NCI-H1105 (cell line): ENCODE results near the gene ADGRF4.
"Not testable (repeated sequence)": the region's sequence is repeated elsewhere in the genome, so short reads cannot be mapped to it uniquely, and the experiment has no call there.

Source experiments
- DNase-seq: peaks from one replicate; lab custom pipeline; 2025; lab: John Stamatoyannopoulos, UW

Gene ADGRF4

DNA sequence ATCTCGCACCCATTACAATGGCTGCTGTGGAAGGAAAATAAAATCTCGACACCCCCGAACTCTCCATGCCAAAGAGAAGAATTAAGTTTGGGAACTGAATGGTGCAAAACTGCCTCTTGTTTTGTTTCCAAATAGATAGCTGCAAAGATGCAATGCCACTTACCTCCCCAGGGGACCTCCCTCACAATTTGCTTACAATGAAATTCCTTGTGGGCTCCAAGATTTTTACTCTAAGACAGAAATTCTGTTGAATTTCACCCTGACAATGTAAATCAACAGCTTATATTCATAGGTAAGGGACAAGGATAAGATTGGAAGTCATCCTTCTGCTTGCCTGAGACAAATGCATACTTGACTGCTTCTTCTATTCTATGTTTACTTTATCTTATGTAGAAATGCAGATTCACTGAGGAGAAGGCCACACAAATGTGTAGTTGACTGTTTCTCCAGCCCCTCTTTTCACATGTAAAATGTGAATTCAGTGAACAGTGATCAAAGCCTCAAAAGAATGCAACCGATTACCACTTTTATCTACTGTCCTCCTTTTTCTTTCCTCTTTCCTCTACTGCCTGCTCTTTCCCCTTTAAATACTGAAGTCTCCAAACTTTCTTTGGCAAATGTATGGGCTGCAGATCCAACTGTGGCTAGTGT, 36.6 kb downstream of the ADGRF4 start:
- DNase-seq, result no peak

- DNase-seq, result no peak
Observed at GRCh38 chr6:47736083-47736700, 37.8 kb downstream of the ADGRF4 start.

DNA sequence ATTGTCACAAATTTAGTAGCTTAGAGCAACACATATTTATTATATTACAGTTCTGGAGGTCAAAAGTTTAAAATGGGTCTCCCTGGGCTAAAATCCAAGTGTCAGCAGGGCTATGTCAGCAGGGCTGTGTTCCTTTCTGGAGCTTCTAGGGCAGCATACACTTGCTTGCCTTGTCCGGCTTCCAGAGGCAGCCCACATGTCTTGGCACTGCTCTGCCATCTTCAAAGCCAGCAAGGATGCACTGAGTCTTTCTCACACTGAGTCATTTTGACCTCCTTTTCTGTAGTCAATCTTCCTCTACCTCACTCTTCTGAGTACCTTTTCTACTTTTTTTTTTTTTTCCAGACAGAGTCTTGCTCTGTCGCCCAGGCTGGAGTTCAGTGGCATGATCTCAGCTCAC, 39.0 kb downstream of the ADGRF4 start:
- no peak for DNase-seq

- DNase-seq, result no peak
Observed at GRCh38 chr6:47740714-47741113, 42.3 kb downstream of the ADGRF4 start.

DNA sequence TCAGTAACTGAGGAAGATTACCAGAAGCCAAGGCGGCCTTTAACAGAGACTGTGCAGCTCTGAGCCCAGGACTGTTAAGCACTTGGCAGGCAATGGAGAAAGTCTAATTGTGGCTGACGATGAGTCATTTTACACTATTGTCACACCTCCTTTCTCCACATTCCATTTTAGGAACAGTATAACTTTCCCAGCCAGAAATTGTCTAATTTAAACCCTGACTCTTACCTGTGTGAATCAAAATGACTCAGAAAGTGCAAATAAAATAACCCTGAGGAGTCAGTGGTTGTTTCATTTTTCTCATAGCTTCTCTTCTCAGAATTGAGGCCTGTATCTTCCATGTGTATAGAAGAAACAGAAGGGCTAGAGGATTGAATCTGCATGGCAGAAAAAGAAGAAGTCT, 43.4 kb downstream of the ADGRF4 start:
- no peak for DNase-seq

GRCh38 chr6:47743744-47744143, 45.4 kb downstream of the ADGRF4 start:
- no peak for DNase-seq

DNA sequence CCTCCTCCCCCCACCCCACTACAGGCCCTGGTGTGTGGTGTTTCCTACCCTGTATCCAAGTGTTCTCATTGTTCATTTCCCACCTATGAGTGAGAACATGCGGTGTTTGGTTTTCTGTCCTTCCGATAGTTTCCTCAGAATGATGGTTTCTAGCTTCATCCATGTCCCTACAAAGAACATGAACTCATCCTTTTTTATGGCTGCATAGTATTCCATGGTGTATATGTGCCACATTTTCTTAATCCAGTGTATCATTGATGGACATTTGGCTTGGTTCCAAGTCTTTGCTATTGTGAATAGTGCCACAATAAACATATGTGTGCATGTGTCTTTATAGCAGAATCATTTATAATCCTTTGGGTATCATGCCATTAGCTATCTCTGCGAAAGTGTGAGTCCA, 46.9 kb downstream of the ADGRF4 start:
- not testable (repeated sequence) for DNase-seq

GRCh38 chr6:47749757-47750156, 51.4 kb downstream of the ADGRF4 start:
- no peak for DNase-seq

DNA sequence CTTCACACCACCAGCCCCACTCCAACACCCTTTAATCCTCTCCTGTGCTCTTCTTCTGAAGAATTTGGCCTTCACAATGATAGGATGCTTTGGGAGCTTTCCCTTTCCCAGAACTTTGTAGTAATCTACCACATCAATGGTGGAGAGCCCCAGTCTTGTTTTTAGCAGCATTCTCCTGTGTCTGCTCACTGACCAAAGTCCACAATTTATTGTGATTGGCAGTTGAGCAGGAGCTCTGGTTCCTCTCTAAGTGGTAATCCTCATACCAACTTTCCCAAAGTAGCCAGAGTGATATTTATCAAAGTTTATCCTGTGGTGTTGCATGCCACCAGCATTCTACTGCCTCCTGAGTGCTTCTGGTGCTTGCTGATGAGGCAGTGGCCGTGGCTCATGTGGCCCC, 54.4 kb downstream of the ADGRF4 start:
- no peak for DNase-seq

DNA sequence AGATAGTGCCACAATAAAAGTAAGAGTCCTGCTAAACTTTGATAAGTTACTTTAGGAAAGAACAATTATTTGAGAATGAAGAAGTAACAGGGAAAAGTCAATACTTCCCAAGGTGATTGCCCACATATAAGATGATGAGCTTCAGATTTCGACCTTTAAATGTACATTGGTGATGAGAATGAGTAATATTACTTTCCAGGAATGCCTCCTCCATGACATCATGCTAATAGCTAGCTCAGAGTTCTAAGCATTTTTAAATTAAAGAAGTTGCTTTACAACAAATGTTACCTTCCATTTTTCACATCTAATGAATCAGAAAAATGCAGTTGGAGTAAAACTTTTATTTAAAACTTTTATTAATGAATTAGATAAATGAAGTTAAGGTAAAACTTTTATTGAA, 61.0 kb downstream of the ADGRF4 start:
- DNase-seq, result no peak

GRCh38 chr6:47762502-47762901, 64.1 kb downstream of the ADGRF4 start:
- DNase-seq, result no peak

GRCh38 chr6:47766445-47766844, 68.1 kb downstream of the ADGRF4 start:
- no peak for DNase-seq

GRCh38 chr6:47767102-47767501, 68.7 kb downstream of the ADGRF4 start:
- DNase-seq, result no peak

DNA sequence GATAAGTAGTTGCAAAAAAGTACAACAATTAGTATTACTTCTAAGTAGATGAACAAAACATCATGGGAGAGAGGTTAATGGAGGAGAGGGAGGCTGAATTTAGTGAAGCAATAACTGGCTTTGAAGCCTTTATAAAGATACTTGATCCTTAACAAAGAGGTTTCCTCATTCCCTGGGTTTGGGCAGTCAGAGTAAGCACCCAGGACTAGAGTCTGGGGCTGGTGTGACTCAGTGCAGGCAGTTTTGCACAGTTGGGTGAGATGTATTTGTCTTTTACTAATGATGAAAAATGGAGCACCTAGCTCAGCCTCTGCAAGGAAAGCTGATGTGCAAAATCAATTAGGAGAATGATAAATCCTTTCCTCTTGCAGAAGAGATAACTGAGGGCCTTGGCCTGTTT, 71.6 kb downstream of the ADGRF4 start:
- no peak for DNase-seq
